Left lung (tissue), 10 donors: ENCODE results near the gene ZNF516. TPM values are rescaled to one million over a fixed set of nuclear protein-coding genes. Genes with fewer than 3 reads are reported as not detected.

ENCODE experiments used
- ATAC-seq: fragments of 200-7000 bp; cut with Tn5 transposase; one replicate; pipeline ENCODE4 v1.9.1; 2020; ENCODE audit warnings: moderate library complexity
- DNase-seq, 4 donors: peaks; one replicate each; pipeline ENCODE4 v3.0.0-alpha.2; 2013 to 2020
- H3K27ac ChIP-seq, 2 donors: fragments of 200-600 bp; sonication (generic) in 1 of 2; one replicate each; pipeline versions ENCODE4 v1.5.0 to v1.8.0; 2020 to 2021
- H3K27me3 ChIP-seq, 2 donors: fragments of 200-600 bp; sonication (generic) in 1 of 2; one replicate each; pipeline versions ENCODE4 v1.5.0 to v1.8.0; 2020 to 2021
- H3K36me3 ChIP-seq, 2 donors: fragments of 200-600 bp; sonication (generic) in 1 of 2; one replicate each; pipeline versions ENCODE4 v1.5.0 to v1.8.0; 2020 to 2021
- H3K4me1 ChIP-seq, 2 donors: fragments of 200-600 bp; one replicate each; pipeline ENCODE4 v1.8.0; 2021
- H3K4me3 ChIP-seq, 2 donors: fragments of 200-600 bp; sonication (generic) in 1 of 2; one replicate each; pipeline versions ENCODE4 v1.5.0 to v1.8.0; 2020 to 2021; ENCODE audit warnings: mild to moderate bottlenecking in 1 of 2
- H3K9me3 ChIP-seq, 2 donors: fragments of 200-600 bp; sonication (generic) in 1 of 2; one replicate each; pipeline versions ENCODE4 v1.5.0 to v1.8.0; 2020 to 2021
- intact Hi-C, 2 donors: fragments of 100-400 bp; cut with DNase I; formaldehyde crosslinking; loops; one replicate each; pipeline versions ENCODE4 v1.11.2 to v1.14.2; 2022
- polyA plus RNA-seq, 6 donors: library from polyadenylated mRNA; unstranded; fragments of 120-200 nt; gene quantifications; one replicate each; pipeline ENCODE4 v1.2.1, GENCODE V29; 2013; ENCODE audit not compliant: insufficient read length in 6 of 6
- total RNA-seq, 2 donors: library from RNA; stranded (reverse); fragmentation: NEBNext Ultra II Directional; extraction: Animal tissue kit (Norgen Biotek cat#: 25700); gene quantifications; one replicate each; pipeline ENCODE4 v1.2.1, GENCODE V29; 2021
- TF ChIP-seq, protein P1 (sequence below), 2 donors: fragments of 200-600 bp; sonication (generic) in 1 of 2; IDR thresholded peaks; one replicate each; pipeline versions ENCODE4 v1.5.0 to v1.8.0; 2021; ENCODE audit warnings: antibody characterized with exemption in 2 of 2
- donor health status: DM: no; HTN: yes; CAD: no.
- donor health status: DM: no; HTN: no; CAD: no.

The ZNF516 gene
- total and polyA plus RNA-seq, 8 donors: 33.9 to 51.2 (median 46.8) TPM

DNA sequence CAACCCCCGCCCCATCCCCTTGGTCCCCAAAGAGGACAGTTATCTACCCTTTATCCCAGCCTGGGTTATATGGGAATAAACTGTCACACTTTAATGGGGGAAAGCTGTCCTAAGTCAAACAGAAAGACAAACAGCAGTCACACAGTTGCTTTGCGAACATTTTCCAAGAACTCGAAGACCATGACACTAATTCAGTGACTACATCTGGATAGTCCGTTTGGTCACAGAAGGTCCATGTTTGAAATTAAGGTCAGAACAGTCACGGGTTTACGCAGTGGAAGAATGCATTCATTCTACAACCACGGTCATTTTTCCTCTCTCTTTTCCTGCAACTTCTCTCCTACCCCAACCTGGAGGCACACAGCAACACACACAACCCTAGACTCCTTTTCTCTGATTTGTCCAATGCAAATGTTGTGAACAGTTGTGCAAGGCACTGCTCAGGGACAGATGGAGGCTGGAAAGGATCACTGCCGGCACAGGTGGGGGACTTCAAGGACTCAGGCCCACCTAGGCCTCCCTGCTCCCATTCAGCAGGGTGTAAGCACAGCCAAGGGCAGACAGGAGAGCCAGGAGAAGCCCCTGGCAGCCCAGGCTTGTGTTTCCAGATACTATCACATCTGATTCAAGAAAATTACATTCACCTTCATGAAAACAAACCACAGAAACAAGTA is 39.9 kb downstream of the ZNF516 start:
- ATAC-seq (no peak), DNase-seq (no peak)
- Histone ChIP-seq H3K4me1 (peaks cover 18 to 51% of the 10 kb centered on the region in 2 donors), H3K36me3 (peaks cover 0 to 11% of the 10 kb centered on the region in 2 donors), H3K27me3 (no peaks in the 10 kb centered on the region), H3K9me3 (no peaks in the 10 kb centered on the region), H3K27ac (no peak overlapping the region), H3K4me3 (no peak overlapping the region)
- intact Hi-C loops: no loop called here
- TF ChIP-seq, protein P1, sequence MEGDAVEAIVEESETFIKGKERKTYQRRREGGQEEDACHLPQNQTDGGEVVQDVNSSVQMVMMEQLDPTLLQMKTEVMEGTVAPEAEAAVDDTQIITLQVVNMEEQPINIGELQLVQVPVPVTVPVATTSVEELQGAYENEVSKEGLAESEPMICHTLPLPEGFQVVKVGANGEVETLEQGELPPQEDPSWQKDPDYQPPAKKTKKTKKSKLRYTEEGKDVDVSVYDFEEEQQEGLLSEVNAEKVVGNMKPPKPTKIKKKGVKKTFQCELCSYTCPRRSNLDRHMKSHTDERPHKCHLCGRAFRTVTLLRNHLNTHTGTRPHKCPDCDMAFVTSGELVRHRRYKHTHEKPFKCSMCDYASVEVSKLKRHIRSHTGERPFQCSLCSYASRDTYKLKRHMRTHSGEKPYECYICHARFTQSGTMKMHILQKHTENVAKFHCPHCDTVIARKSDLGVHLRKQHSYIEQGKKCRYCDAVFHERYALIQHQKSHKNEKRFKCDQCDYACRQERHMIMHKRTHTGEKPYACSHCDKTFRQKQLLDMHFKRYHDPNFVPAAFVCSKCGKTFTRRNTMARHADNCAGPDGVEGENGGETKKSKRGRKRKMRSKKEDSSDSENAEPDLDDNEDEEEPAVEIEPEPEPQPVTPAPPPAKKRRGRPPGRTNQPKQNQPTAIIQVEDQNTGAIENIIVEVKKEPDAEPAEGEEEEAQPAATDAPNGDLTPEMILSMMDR (IDR thresholded peaks at IDR 0.05): no peak

DNA sequence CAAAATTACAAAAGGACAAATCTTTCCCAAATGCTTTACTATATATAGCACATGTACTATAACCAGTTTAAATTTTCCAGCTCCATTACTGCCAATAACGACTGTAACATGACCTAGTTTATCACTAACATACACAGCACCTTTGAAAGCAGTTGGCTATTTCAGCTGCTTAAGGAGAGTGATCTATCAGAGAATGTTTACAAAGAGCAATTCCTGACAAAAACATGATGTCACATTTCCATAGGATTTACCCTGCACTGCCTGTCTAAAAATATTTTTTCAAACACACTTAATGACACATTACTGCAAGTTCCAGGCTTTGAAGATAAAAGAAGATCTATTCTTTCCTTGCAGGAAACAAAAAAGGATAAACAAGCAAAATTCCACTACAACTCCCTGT is 40.6 kb downstream of the ZNF516 start:
- no peaks in the 10 kb centered on the region for H3K9me3 ChIP-seq
- intact Hi-C loops: no loop called here
- no peak overlapping the region for H3K4me3 ChIP-seq
- peaks cover 0 to 8% of the 10 kb centered on the region in 2 donors for H3K36me3 ChIP-seq
- H3K27me3 ChIP-seq: no peaks in the 10 kb centered on the region
- DNase-seq (no peak), ATAC-seq (no peak)
- TF ChIP-seq, protein P1 (IDR thresholded peaks at IDR 0.05): no peak
- peaks cover 15 to 51% of the 10 kb centered on the region in 2 donors for H3K4me1 ChIP-seq
- H3K27ac ChIP-seq: no peak overlapping the region

DNA sequence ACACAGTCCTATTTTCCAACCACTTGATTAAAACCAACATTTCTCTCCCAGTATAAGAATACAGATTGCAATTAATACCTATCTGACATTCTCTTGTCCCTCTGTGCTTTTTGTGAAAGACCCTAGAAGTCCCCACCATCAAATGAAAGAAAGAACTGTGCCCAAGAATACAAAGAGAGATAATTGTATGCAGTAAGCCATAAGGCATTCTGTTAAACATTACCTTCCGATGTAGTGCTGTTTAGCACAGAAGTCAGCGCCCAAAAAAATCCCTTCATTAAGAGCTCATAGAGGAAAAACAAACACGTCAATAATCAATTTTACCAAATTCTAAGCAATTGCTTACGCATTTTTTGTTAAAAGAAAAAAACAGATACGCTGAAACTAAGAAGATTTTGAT is 41.1 kb downstream of the ZNF516 start:
- Histone ChIP-seq H3K36me3 (peaks cover 0 to 3% of the 10 kb centered on the region in 2 donors), H3K9me3 (no peaks in the 10 kb centered on the region), H3K4me3 (no peak overlapping the region), H3K4me1 (peaks cover 15 to 53% of the 10 kb centered on the region in 2 donors), H3K27ac (no peak overlapping the region), H3K27me3 (no peaks in the 10 kb centered on the region)
- ATAC-seq: no peak
- DNase-seq: no peak
- intact Hi-C loops: no loop called here
- TF ChIP-seq, protein P1 (IDR thresholded peaks at IDR 0.05): no peak

DNA sequence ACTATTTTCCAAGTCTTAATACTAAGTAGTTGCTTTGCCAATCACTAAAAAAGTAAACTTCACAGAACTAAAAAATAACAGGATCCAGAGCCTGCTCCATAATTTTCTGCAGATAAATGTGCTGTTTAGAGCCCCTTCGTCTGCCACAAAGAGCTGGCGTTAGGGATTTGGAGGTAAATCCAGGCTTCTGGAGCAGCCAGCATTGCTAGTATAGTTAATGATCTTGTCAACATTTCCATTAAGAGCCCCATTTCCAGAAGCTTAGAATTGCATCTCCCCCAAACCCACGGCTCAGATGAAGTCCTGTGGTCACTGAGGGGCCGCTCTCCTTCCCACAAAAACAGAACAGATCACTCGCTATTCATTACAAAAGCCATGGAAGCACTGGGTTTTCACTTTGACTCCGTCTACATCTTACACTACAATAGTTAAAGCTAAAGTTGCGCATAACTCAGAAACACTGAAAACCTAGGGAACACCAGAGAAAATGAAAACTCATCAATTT is 41.9 kb downstream of the ZNF516 start:
- TF ChIP-seq, protein P1 (IDR thresholded peaks at IDR 0.05): no peak
- no peak for ATAC-seq
- Histone ChIP-seq H3K9me3 (no peaks in the 10 kb centered on the region), H3K36me3 (no peaks in the 10 kb centered on the region), H3K4me3 (no peak overlapping the region), H3K4me1 (peaks cover 21 to 61% of the 10 kb centered on the region in 2 donors), H3K27me3 (no peaks in the 10 kb centered on the region), H3K27ac (no peak overlapping the region)
- intact Hi-C loops: no loop called here
- no peak for DNase-seq

DNA sequence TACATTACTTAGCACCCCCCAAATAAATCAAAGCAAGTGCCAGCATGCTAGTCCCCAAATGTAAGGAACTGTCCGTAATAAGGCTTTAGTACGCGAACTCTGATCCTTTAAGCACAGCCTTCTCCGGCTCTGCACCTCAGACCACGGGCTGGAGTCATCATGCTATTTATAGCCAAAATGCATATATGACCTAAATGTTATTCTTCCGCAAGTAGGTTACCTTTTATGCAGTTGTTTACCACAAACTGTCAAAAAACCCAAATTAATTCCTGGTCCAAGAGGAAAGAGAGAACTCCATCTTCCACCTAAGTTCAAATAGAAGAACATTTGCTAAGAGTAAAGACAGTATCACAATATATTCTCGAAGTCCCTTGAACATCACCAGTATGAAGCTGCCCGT is 42.7 kb downstream of the ZNF516 start:
- TF ChIP-seq, protein P1 (IDR thresholded peaks at IDR 0.05): no peak
- no peaks in the 10 kb centered on the region for H3K27me3 ChIP-seq
- no peak for ATAC-seq
- H3K4me1 ChIP-seq: peaks cover 25 to 68% of the 10 kb centered on the region in 2 donors
- H3K4me3 ChIP-seq: no peak overlapping the region
- intact Hi-C loops: no loop called here
- no peak for DNase-seq
- no peaks in the 10 kb centered on the region for H3K36me3 ChIP-seq
- H3K27ac ChIP-seq: peak overlapping the region; percentile 83
- H3K9me3 ChIP-seq: no peaks in the 10 kb centered on the region
